Left cardiac atrium (tissue), 4 donors: ENCODE results near the gene IDI1. TPM values are rescaled to one million over a fixed set of nuclear protein-coding genes. Genes with fewer than 3 reads are reported as not detected.

Experiments used
- ATAC-seq, 2 donors: fragments of 200-7000 bp; cut with Tn5 transposase; one replicate each; pipeline ENCODE4 v1.9.1; 2020; ENCODE audit warnings: mild to moderate bottlenecking in 2 of 2, moderate library complexity in 2 of 2
- DNase-seq: peaks from one replicate; pipeline ENCODE4 v3.0.0-alpha.2; 2020
- intact Hi-C, 2 donors: fragments of 100-400 bp; cut with DNase I; formaldehyde crosslinking; loops; one replicate each; pipeline versions ENCODE4 v1.14.1 to v1.15.1; 2022 to 2023
- long read RNA-seq: library from polyadenylated mRNA; unstranded; transcript quantifications from one replicate; pipeline ENCODE4 v2.0.0, GENCODE V29; 2021
- total RNA-seq, 2 donors: library from RNA; stranded (reverse); fragmentation: NEBNext Ultra II Directional; extraction: Animal tissue kit (Norgen Biotek cat#: 25700); gene quantifications; one replicate each; pipeline ENCODE4 v1.2.1, GENCODE V29; 2021
- donor health status: DM: no; HTN: yes; CAD: no.
- donor health status: DM: no; HTN: yes; CAD: no; lungs with severe emphysema.
- donor health status: DM: yes; HTN: yes; CAD: no.
- donor health status: Dilated cardiomyopathy.

The IDI1 gene
- 10 to 100 TPM; 18.4 to 29.8 TPM for total RNA-seq
- long read RNA-seq, transcript IDI1-201 (5 exons, 2,301 nt) = major isoform, 53 of 88 reads
- long read RNA-seq, transcript IDI1-205 (4 exons, 1,066 nt) = minor isoform, 30 of 88 reads
- long read RNA-seq, partial matches to known transcripts = 5 of 88 reads
- long read RNA-seq, other reads (novel, unspliced or antisense) = 0 of 88 reads

- intact Hi-C loops = no loop called here
- peak; percentile 96 to 97 for ATAC-seq
- DNase-seq = peak; percentile 98
Measured at GRCh38 chr10:1048732-1049424, at the start of gene IDI1. Gene IDI1, minus strand, starts transcription at chr10:1049119. Its CDS starts 116 bp downstream, at chr10:1049003.

- intact Hi-C loops = no loop called here
- DNase-seq (no peak), ATAC-seq (no peak)
Measured at GRCh38 chr10:1097436-1097835, 48.5 kb upstream of the IDI1 start.

GRCh38 chr10:1096287-1096889, 47.5 kb upstream of the IDI1 start:
- intact Hi-C loops = no loop called here
- ATAC-seq (no peak), DNase-seq (no peak)

GRCh38 chr10:1095498-1095897, 46.6 kb upstream of the IDI1 start:
- intact Hi-C loops = no loop called here
- ATAC-seq = no peak
- DNase-seq = no peak

- intact Hi-C loops = no loop called here
- no peak for ATAC-seq
- no peak for DNase-seq
Measured at GRCh38 chr10:1094112-1095057, 45.5 kb upstream of the IDI1 start.

GRCh38 chr10:1093696-1094095, 44.8 kb upstream of the IDI1 start:
- no peak for ATAC-seq
- DNase-seq = no peak
- intact Hi-C loops = no loop called here

- DNase-seq (no peak), ATAC-seq (no peak)
- intact Hi-C loops = no loop called here
Measured at GRCh38 chr10:1090696-1091095, 41.8 kb upstream of the IDI1 start.

GRCh38 chr10:1089017-1089689, 40.2 kb upstream of the IDI1 start:
- intact Hi-C loops = no loop called here
- ATAC-seq (no peak), DNase-seq (no peak)

- intact Hi-C loops = no loop called here
- DNase-seq (no peak), ATAC-seq (peak in 1 of 2 donors; percentile 12)
Measured at GRCh38 chr10:1086787-1087186, 37.9 kb upstream of the IDI1 start.

GRCh38 chr10:1085258-1085657, 36.3 kb upstream of the IDI1 start:
- intact Hi-C loops = no loop called here
- DNase-seq = no peak
- ATAC-seq = no peak

GRCh38 chr10:1084011-1084950, 35.4 kb upstream of the IDI1 start:
- intact Hi-C loops = no loop called here
- DNase-seq (no peak), ATAC-seq (no peak)

GRCh38 chr10:1083581-1083980, 34.7 kb upstream of the IDI1 start:
- ATAC-seq = no peak
- DNase-seq = no peak

GRCh38 chr10:1078668-1079067, 29.7 kb upstream of the IDI1 start:
- ATAC-seq (no peak), DNase-seq (no peak)
- intact Hi-C loops = no loop called here

More at GRCh38 chr10:1083581-1083980, 34.7 kb upstream of the IDI1 start:
- intact Hi-C loops = no loop called here

GRCh38 chr10:1074748-1075308, 25.9 kb upstream of the IDI1 start:
- DNase-seq (no peak), ATAC-seq (peak in 1 of 2 donors; percentile 27)
- intact Hi-C loops = no loop called here

- intact Hi-C loops = no loop called here
- peak in 1 of 2 donors; percentile 15 for ATAC-seq
- DNase-seq = no peak
Measured at GRCh38 chr10:1074052-1074747, 25.3 kb upstream of the IDI1 start.

- intact Hi-C loops = no loop called here
- ATAC-seq (peak in 1 of 2 donors; percentile 76), DNase-seq (no peak)
Measured at GRCh38 chr10:1070919-1071318, 22.0 kb upstream of the IDI1 start.
